Measurements from ENCODE around the gene BAZ2A. TPM values are rescaled to one million over a fixed set of nuclear protein-coding genes. Genes with fewer than 3 reads are reported as not detected.
A peak's percentile ranks its signal among the peaks of the same experiment; 100 is the strongest.

Gene BAZ2A
- total RNA-seq, 2 donors from 2014 or later, result 48.7 to 143 TPM

- peaks cover 20% of the 10 kb centered on the region for H3K4me1 ChIP-seq (replicated peaks)
- no peaks in the 10 kb centered on the region for H3K27me3 ChIP-seq (replicated peaks; ENCODE audit: insufficient read depth)
- DNase-seq (ENCODE audit: low spot score), result peak; percentile 94
- 1% methylated on average over 20 of the region's 20 CpGs for WGBS
- no peaks in the 10 kb centered on the region for H3K9me3 ChIP-seq
- intact Hi-C loops (cut with DNase I), result loop anchor here (5.0 to 10.0 kb wide), 4 partner anchors 64 to 449 kb away; partner anchors contain the start of genes NAB2, NACA and RBMS2
- peak overlapping the region; percentile 68 to 85 for H3K4me3 ChIP-seq
- peak overlapping the region; percentile 98 for H3K27ac ChIP-seq
- TF ChIP-seq, protein P1, sequence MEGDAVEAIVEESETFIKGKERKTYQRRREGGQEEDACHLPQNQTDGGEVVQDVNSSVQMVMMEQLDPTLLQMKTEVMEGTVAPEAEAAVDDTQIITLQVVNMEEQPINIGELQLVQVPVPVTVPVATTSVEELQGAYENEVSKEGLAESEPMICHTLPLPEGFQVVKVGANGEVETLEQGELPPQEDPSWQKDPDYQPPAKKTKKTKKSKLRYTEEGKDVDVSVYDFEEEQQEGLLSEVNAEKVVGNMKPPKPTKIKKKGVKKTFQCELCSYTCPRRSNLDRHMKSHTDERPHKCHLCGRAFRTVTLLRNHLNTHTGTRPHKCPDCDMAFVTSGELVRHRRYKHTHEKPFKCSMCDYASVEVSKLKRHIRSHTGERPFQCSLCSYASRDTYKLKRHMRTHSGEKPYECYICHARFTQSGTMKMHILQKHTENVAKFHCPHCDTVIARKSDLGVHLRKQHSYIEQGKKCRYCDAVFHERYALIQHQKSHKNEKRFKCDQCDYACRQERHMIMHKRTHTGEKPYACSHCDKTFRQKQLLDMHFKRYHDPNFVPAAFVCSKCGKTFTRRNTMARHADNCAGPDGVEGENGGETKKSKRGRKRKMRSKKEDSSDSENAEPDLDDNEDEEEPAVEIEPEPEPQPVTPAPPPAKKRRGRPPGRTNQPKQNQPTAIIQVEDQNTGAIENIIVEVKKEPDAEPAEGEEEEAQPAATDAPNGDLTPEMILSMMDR (IDR thresholded peaks at IDR 0.05), result no peak
- peak; percentile 88 for TF ChIP-seq POLR2AphosphoS5 (IDR thresholded peaks at IDR 0.05)
- peak; percentile 93 for TF ChIP-seq POLR2A (IDR thresholded peaks at IDR 0.05)
- H3K36me3 ChIP-seq, result peaks cover 4 to 16% of the 10 kb centered on the region in 2 donors
Observed at GRCh38 chr12:56635806-56636674, 5.9 kb upstream of the BAZ2A start.

GRCh38 chr12:56634837-56635791 lies 5.0 kb upstream of the BAZ2A start:
- Histone ChIP-seq H3K27ac (peak overlapping the region; percentile 98), H3K4me1 (replicated peaks) (peaks cover 26% of the 10 kb centered on the region), H3K4me3 (peak overlapping the region; percentile 68 to 85), H3K27me3 (replicated peaks; ENCODE audit: insufficient read depth) (no peaks in the 10 kb centered on the region), H3K9me3 (no peaks in the 10 kb centered on the region), H3K36me3 (peaks cover 4 to 16% of the 10 kb centered on the region in 2 donors)
- intact Hi-C loops (cut with DNase I), result loop anchor here (5.0 to 10.0 kb wide), 5 partner anchors 43 to 450 kb away; partner anchors contain the start of genes NAB2, NACA and RBMS2
- TF ChIP-seq POLR2A (IDR thresholded peaks at IDR 0.05) (peak; percentile 78), POLR2AphosphoS5 (IDR thresholded peaks at IDR 0.05) (peak; percentile 83)
- TF ChIP-seq, protein P1 (IDR thresholded peaks at IDR 0.05), result peak in 3 of 4 experiments; percentile 35 to 73 (median 57)
- DNase-seq (ENCODE audit: low spot score), result peak; percentile 82
- under 1% methylated on average over 34 of the region's 47 CpGs for WGBS

- Histone ChIP-seq H3K4me3 (peak overlapping the region; percentile 68 to 85), H3K4me1 (replicated peaks) (peaks cover 26% of the 10 kb centered on the region), H3K27me3 (replicated peaks; ENCODE audit: insufficient read depth) (no peaks in the 10 kb centered on the region), H3K36me3 (peaks cover 0 to 16% of the 10 kb centered on the region in 2 donors), H3K27ac (peak overlapping the region; percentile 98), H3K9me3 (no peaks in the 10 kb centered on the region)
- TF ChIP-seq, protein P1 (IDR thresholded peaks at IDR 0.05), result no peak
- TF ChIP-seq POLR2A (IDR thresholded peaks at IDR 0.05), result peak; percentile 86
- peak; percentile 75 for TF ChIP-seq POLR2AphosphoS5 (IDR thresholded peaks at IDR 0.05)
- peak; percentile 77 for DNase-seq (ENCODE audit: low spot score)
- under 1% methylated on average over 27 of the region's 27 CpGs for WGBS
- intact Hi-C loops (cut with DNase I), result loop anchor here (5.0 to 10.0 kb wide), 3 partner anchors 42 to 450 kb away; partner anchors contain the start of genes NAB2 and NACA
Observed at GRCh38 chr12:56634242-56634836, 4.2 kb upstream of the BAZ2A start.

DNA sequence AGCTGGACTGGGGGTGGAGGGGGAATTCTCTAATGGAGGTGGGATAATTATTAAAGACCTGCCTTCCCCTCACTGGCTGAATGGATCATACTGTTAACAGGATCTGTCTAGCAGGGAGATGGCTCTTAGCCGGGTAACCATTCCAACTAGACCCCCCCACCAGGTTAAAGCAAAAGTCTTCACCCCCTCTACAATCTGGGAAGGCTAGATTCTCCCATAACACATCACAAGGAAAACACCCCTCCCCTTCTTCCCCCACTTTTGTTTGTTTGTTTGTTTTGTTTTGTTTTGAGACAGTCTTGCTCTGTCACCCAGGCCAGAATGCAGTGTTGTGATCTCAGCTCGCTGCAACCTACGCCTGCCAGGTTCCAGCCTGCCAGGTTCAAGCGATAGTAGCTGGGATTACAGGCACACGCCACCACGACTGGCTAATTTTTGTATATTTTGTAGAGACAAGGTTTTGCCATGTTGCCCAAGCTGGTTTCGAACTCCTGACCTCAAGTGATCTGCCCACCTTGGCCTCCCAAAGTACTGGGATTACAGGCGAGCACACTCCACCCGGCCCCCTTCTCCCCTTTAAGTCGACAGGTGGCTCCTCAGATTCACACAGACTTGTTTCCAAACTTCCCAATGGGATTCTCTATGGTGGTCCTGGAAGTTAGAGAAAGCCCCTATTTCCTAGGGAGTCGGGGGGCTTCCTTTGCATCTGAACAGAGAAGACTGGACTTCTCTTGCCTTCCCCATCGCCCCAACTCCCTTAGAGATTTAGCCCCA lies 3.5 kb upstream of the BAZ2A start:
- TF ChIP-seq, protein P1 (IDR thresholded peaks at IDR 0.05), result no peak
- TF ChIP-seq POLR2A (IDR thresholded peaks at IDR 0.05) (no peak), POLR2AphosphoS5 (IDR thresholded peaks at IDR 0.05) (no peak)
- Histone ChIP-seq H3K9me3 (no peaks in the 10 kb centered on the region), H3K27me3 (replicated peaks; ENCODE audit: insufficient read depth) (no peaks in the 10 kb centered on the region), H3K4me3 (peak overlapping the region; percentile 68 to 85), H3K36me3 (peaks cover 0 to 9% of the 10 kb centered on the region in 2 donors), H3K4me1 (replicated peaks) (peaks cover 26% of the 10 kb centered on the region), H3K27ac (peak overlapping the region; percentile 98)
- WGBS, result 29% methylated on average over 12 of the region's 12 CpGs
- DNase-seq (ENCODE audit: low spot score), result no peak
- intact Hi-C loops (cut with DNase I), result loop anchor here (5.0 to 10.0 kb wide), 3 partner anchors 41 to 451 kb away; partner anchors contain the start of genes NAB2 and NACA

Measured in prostate gland (tissue), 2 donors.